HG03108 (cell line): ENCODE measurements around the gene FAM83B.
"Not testable (repeated sequence)": the region's sequence is repeated elsewhere in the genome, so short reads cannot be mapped to it uniquely, and the experiment has no call there.

Experiments
- ATAC-seq: cut with Tn5 transposase; IDR thresholded peaks from one replicate; pipeline ENCODE4 v1.9.1; 2021; ENCODE audit warnings: moderate library complexity; ENCODE audit not compliant: unreplicated experiment

Gene FAM83B

GRCh38 chr6:54846243-54846856 is at the start of gene FAM83B:
TSS of gene FAM83B (plus strand) at chr6:54846771. CDS start at chr6:54870247, 23,476 bp downstream.
- ATAC-seq = no peak

- ATAC-seq = not testable (repeated sequence)
These were observed 49.7 kb upstream of the FAM83B start for GRCh38 chr6:54796918-54797317.

- no peak for ATAC-seq
These were observed 46.4 kb upstream of the FAM83B start for GRCh38 chr6:54800050-54800600.

- no peak for ATAC-seq
These were observed 45.3 kb upstream of the FAM83B start for GRCh38 chr6:54801244-54801643.

- ATAC-seq = no peak
These were observed 44.9 kb upstream of the FAM83B start for GRCh38 chr6:54801669-54802068.

GRCh38 chr6:54802775-54803634 is 43.6 kb upstream of the FAM83B start:
- no peak for ATAC-seq

- no peak for ATAC-seq
These were observed 41.5 kb upstream of the FAM83B start for GRCh38 chr6:54805077-54805476.

GRCh38 chr6:54810147-54810546 is 36.4 kb upstream of the FAM83B start:
- no peak for ATAC-seq

- no peak for ATAC-seq
These were observed 32.7 kb upstream of the FAM83B start for GRCh38 chr6:54813892-54814291.

- ATAC-seq = no peak
These were observed 29.3 kb upstream of the FAM83B start for GRCh38 chr6:54817236-54817635.

- ATAC-seq = no peak
These were observed 28.7 kb upstream of the FAM83B start for GRCh38 chr6:54817834-54818233.

- not testable (repeated sequence) for ATAC-seq
These were observed 22.3 kb upstream of the FAM83B start for GRCh38 chr6:54824225-54824624.

- ATAC-seq = no peak
These were observed 19.6 kb upstream of the FAM83B start for GRCh38 chr6:54827010-54827409.

GRCh38 chr6:54830216-54830615 is 16.4 kb upstream of the FAM83B start:
- no peak for ATAC-seq

- no peak for ATAC-seq
These were observed 11.4 kb upstream of the FAM83B start for GRCh38 chr6:54835176-54835575.

GRCh38 chr6:54846857-54847674 is 495 bp downstream of the FAM83B start:
- ATAC-seq = no peak

- no peak for ATAC-seq
These were observed 1.4 kb downstream of the FAM83B start for GRCh38 chr6:54847799-54848597.

- ATAC-seq = no peak
These were observed 3.5 kb downstream of the FAM83B start for GRCh38 chr6:54850114-54850513.

- no peak for ATAC-seq
These were observed 9.6 kb downstream of the FAM83B start for GRCh38 chr6:54856129-54856528.

GRCh38 chr6:54860132-54860531 is 13.6 kb downstream of the FAM83B start:
- ATAC-seq = no peak
